Lower lobe of right lung (tissue), 2 donors: ENCODE measurements around the gene PRDM16. TPM values are rescaled to one million over a fixed set of nuclear protein-coding genes. Genes with fewer than 3 reads are reported as not detected.

Experiments
- ATAC-seq, 2 donors: fragments of 200-7000 bp; cut with Tn5 transposase; one replicate each; pipeline ENCODE4 v1.9.1; 2020 to 2022; ENCODE audit warnings: mild to moderate bottlenecking in 2 of 2, moderate library complexity in 2 of 2
- DNase-seq: peaks from one replicate; pipeline ENCODE4 v3.0.0-alpha.2; 2020
- H3K27ac ChIP-seq: fragments of 200-600 bp; one replicate; pipeline ENCODE4 v1.8.0; 2022
- H3K27me3 ChIP-seq: fragments of 200-600 bp; one replicate; pipeline ENCODE4 v1.8.0; 2022; ENCODE audit warnings: low read depth
- H3K36me3 ChIP-seq: fragments of 200-600 bp; one replicate; pipeline ENCODE4 v1.8.0; 2022; ENCODE audit warnings: mild to moderate bottlenecking
- H3K4me1 ChIP-seq: fragments of 200-600 bp; one replicate; pipeline ENCODE4 v1.8.0; 2022
- H3K4me3 ChIP-seq: fragments of 200-600 bp; one replicate; pipeline ENCODE4 v1.8.0; 2022; ENCODE audit warnings: mild to moderate bottlenecking
- H3K9me3 ChIP-seq: fragments of 200-600 bp; one replicate; pipeline ENCODE4 v1.8.0; 2022
- CTCF ChIP-seq: fragments of 200-600 bp; IDR thresholded peaks from one replicate; pipeline ENCODE4 v1.8.0; 2022; ENCODE audit warnings: antibody characterized with exemption, mild to moderate bottlenecking
- intact Hi-C: fragments of 100-400 bp; cut with DNase I; formaldehyde crosslinking; loops from one replicate; pipeline ENCODE4 v1.11.0; 2022
- total RNA-seq: library from RNA; stranded (reverse); fragmentation: NEBNext Ultra II Directional; extraction: Animal tissue kit (Norgen Biotek cat#: 25700); gene quantifications from one replicate; pipeline ENCODE4 v1.2.1, GENCODE V29; 2021
- donor health status: DM: no; HTN: yes; CAD: no; lungs with severe emphysema.

PRDM16 gene
- total RNA-seq, 1 donor from 2014 or later = 19.2 TPM

DNA sequence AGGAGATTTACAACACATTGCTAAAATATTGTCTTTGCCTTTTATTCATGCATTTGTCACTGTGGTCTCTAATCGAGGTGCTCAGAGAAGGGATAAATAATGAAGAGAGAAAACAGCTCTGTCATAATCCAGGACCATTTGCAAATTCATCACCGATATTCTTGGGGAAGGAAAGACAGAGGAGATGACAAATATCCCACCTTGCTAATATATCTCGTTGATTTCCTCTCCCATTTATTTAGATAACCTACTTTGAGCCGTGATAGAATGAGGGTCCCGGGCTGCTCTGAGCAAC lies 86.9 kb downstream of the PRDM16 start:
- intact Hi-C loops = no loop called here
- DNase-seq (no peak), ATAC-seq (no peak)
- H3K36me3 ChIP-seq = no peaks in the 10 kb centered on the region
- peaks cover 21% of the 10 kb centered on the region for H3K27me3 ChIP-seq
- H3K9me3 ChIP-seq = no peaks in the 10 kb centered on the region
- no peak overlapping the region for H3K4me3 ChIP-seq
- TF ChIP-seq CTCF = no peak
- H3K4me1 ChIP-seq = no peaks in the 10 kb centered on the region
- H3K27ac ChIP-seq = no peak overlapping the region

DNA sequence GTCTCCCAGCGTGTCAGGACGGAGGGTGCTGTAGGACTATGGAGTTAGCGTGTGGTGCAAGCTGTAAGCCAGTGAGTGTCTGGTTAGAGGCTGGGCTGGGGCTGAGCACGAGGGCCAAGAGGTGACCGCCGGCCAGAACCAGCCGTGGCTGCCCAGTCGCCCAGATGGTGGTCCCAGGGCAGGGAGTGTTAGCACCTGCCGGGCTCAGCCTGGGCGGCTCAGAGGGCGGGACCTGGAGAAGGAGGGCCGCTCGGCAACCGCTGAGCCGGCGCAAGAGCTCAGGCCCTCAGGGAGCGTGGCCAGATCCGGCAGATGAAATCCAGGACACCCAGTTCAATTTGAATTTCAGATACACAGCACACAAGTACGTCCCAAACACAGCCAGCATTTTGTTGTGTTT lies 87.9 kb downstream of the PRDM16 start:
- H3K36me3 ChIP-seq = no peaks in the 10 kb centered on the region
- no peaks in the 10 kb centered on the region for H3K9me3 ChIP-seq
- TF ChIP-seq CTCF = no peak
- ATAC-seq (no peak), DNase-seq (no peak)
- peaks cover 25% of the 10 kb centered on the region for H3K27me3 ChIP-seq
- no peaks in the 10 kb centered on the region for H3K4me1 ChIP-seq
- intact Hi-C loops = no loop called here
- H3K4me3 ChIP-seq = no peak overlapping the region
- no peak overlapping the region for H3K27ac ChIP-seq

GRCh38 chr1:3158347-3158746 lies 89.3 kb downstream of the PRDM16 start:
- Histone ChIP-seq H3K27me3 (peaks cover 25% of the 10 kb centered on the region), H3K9me3 (no peaks in the 10 kb centered on the region), H3K27ac (no peak overlapping the region), H3K36me3 (no peaks in the 10 kb centered on the region), H3K4me3 (no peak overlapping the region), H3K4me1 (no peaks in the 10 kb centered on the region)
- no peak for ATAC-seq
- no peak for DNase-seq
- intact Hi-C loops = no loop called here
- no peak for TF ChIP-seq CTCF

DNA sequence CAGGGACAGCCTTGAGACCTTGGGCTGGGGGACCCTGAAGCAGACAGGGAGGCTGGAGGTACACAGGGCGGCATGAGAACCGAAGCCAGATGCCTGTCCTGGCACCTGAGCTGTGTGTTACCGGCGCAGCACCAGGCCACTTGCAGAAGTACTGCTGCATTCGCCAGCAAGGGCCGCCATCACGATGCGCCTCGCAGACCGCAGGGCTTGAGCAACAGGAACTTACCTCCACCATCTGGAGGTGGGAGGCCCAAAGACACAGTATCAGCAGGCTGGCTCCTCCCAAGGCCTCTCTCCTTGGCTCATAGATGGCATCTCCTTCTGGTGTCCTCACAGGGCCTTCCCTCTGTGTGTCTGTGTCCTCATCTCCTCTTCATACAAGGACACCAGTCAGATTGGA lies 90.1 kb downstream of the PRDM16 start:
- Histone ChIP-seq H3K4me1 (no peaks in the 10 kb centered on the region), H3K4me3 (no peak overlapping the region), H3K9me3 (no peaks in the 10 kb centered on the region), H3K27ac (no peak overlapping the region), H3K27me3 (peaks cover 25% of the 10 kb centered on the region), H3K36me3 (no peaks in the 10 kb centered on the region)
- ATAC-seq (no peak), DNase-seq (no peak)
- no peak for TF ChIP-seq CTCF
- intact Hi-C loops = no loop called here

GRCh38 chr1:3159996-3160395 lies 91.0 kb downstream of the PRDM16 start:
- Histone ChIP-seq H3K9me3 (no peaks in the 10 kb centered on the region), H3K4me1 (no peaks in the 10 kb centered on the region), H3K27ac (no peak overlapping the region), H3K36me3 (no peaks in the 10 kb centered on the region), H3K4me3 (no peak overlapping the region), H3K27me3 (peaks cover 24% of the 10 kb centered on the region)
- DNase-seq = no peak
- no peak for ATAC-seq
- intact Hi-C loops = no loop called here
- TF ChIP-seq CTCF = no peak

DNA sequence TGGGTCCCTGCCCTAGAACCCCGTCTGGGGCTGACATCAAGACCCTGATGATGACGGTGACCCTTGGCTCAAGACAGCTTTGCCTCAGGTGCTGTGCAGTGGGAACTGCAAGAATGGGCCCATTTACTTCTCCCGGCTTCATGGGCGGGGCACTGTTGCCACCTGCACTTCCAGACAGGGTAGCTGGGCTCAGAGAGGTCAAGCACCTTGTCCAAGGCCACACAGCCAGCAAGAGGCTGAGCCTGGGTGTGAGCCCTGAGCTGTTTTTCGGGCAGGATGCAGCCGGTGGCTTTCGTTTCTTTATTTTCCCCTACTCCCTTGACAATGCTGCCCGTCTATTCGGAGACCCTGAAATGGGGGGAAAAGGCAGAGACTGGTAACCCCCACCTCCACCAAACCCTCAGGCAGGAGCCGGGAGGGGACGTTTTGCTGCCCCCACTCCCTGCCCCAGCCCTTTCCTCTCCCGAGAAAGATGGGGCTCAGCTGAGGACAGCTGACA lies 91.7 kb downstream of the PRDM16 start:
- Histone ChIP-seq H3K27ac (no peak overlapping the region), H3K27me3 (peaks cover 17% of the 10 kb centered on the region), H3K36me3 (no peaks in the 10 kb centered on the region), H3K4me3 (no peak overlapping the region), H3K9me3 (no peaks in the 10 kb centered on the region), H3K4me1 (no peaks in the 10 kb centered on the region)
- no peak for TF ChIP-seq CTCF
- DNase-seq (no peak), ATAC-seq (no peak)
- intact Hi-C loops = no loop called here
